Caco-2 (cell line): ENCODE measurements around the gene HHIPL1. TPM values are rescaled to one million over a fixed set of nuclear protein-coding genes. Genes with fewer than 3 reads are reported as not detected.
A peak's percentile ranks its signal among the peaks of the same experiment; 100 is the strongest.

ENCODE experiments used
- BruUV-seq: library from RNA; stranded (reverse); fragments of 400-500 nt; replicated peaks from 2 replicates; lab custom pipeline; 2021; lab: Mats Ljungman, UMichigan
- CTCF ChIA-PET: fragments of 300-600 bp; sonication (Branson Sonifier 250); formaldehyde crosslinking; loops from one replicate; lab custom pipeline; 2022; ENCODE audit warnings: antibody characterized with exemption; lab: Charles Lee
- POLR2A ChIA-PET: fragments of 300-600 bp; sonication (Branson Sonifier 250); formaldehyde crosslinking; loops from one replicate; lab custom pipeline; 2022; ENCODE audit warnings: antibody characterized with exemption; lab: Charles Lee
- DNase-seq, 2 experiments: peaks; one replicate each; pipeline versions ENCODE4 v3.0.0 to v3.0.0-alpha.2; 2020 to 2022
- H3K27me3 ChIP-seq: replicated peaks from 2 replicates; pipeline ENCODE4 v1.6.0; 2011; ENCODE audit warnings: low read length; ENCODE audit not compliant: control insufficient read depth, insufficient read depth
- H3K36me3 ChIP-seq: 2 replicates; pipeline ENCODE4 v1.5.1; 2011; ENCODE audit warnings: low read length; ENCODE audit not compliant: control insufficient read depth, insufficient read depth
- H3K4me1 ChIP-seq: fragments of 250-450 bp; sonication (Bioruptor Pico); 2 replicates; pipeline ENCODE4 v1.5.1; 2020; ENCODE audit warnings: mild to moderate bottlenecking
- H3K4me3 ChIP-seq: 2 replicates; pipeline ENCODE4 v1.5.1; 2011; ENCODE audit warnings: low read depth, mild to moderate bottlenecking, control low read depth, low read length
- H3K9me3 ChIP-seq: fragments of 250-450 bp; sonication (Bioruptor Pico); 2 replicates; pipeline ENCODE4 v1.5.1; 2020; ENCODE audit warnings: mild to moderate bottlenecking, moderate library complexity
- H3K27ac Mint-ChIP-seq: one replicate; pipeline ENCODE4 v1.8.0; 2022; ENCODE audit warnings: mixed read lengths; ENCODE audit not compliant: unreplicated experiment
- H3K27me3 Mint-ChIP-seq: one replicate; pipeline ENCODE4 v1.8.0; 2022; ENCODE audit warnings: mixed read lengths; ENCODE audit not compliant: insufficient read depth, unreplicated experiment
- H3K36me3 Mint-ChIP-seq: one replicate; pipeline ENCODE4 v1.8.0; 2022; ENCODE audit warnings: mild to moderate bottlenecking, mixed read lengths; ENCODE audit not compliant: insufficient read depth, unreplicated experiment
- H3K4me1 Mint-ChIP-seq: one replicate; pipeline ENCODE4 v1.8.0; 2022; ENCODE audit warnings: low read depth, mixed read lengths; ENCODE audit not compliant: unreplicated experiment
- H3K4me3 Mint-ChIP-seq: one replicate; pipeline ENCODE4 v1.8.0; 2022; ENCODE audit warnings: mild to moderate bottlenecking, moderate library complexity, mixed read lengths; ENCODE audit not compliant: unreplicated experiment
- H3K9me3 Mint-ChIP-seq: one replicate; pipeline ENCODE4 v1.8.0; 2022; ENCODE audit warnings: mixed read lengths; ENCODE audit not compliant: unreplicated experiment
- intact Hi-C: fragments of 100-400 bp; cut with micrococcal nuclease; formaldehyde crosslinking; loops from one replicate; pipeline ENCODE4 v1.10.0; 2022; ENCODE audit not compliant: unreplicated experiment
- total RNA-seq: library from RNA; stranded (reverse); gene quantifications from 2 replicates; pipeline ENCODE4 v1.2.3, GENCODE V29; 2022
- TF ChIP-seq, protein P1 (sequence below), 2 experiments: fragments of 200-600 bp in 1 of 2; IDR thresholded peaks; 1 replicate in 1 of 2; 2 replicates in 1 of 2; pipeline versions ENCODE4 v1.5.1 to v1.8.0; 2011 to 2022; ENCODE audit warnings: antibody characterized with exemption in 1 of 2, control low read depth in 1 of 2, inconsistent platforms in 1 of 2, low read depth in 1 of 2, low read length in 1 of 2, mild to moderate bottlenecking in 1 of 2, moderate library complexity in 1 of 2; ENCODE audit not compliant: insufficient read depth in 1 of 2, severe bottlenecking in 1 of 2, unreplicated experiment in 1 of 2

Gene HHIPL1
- total RNA-seq, 1 experiment from 2014 or later, result 2.9 TPM

- Histone ChIP-seq H3K27me3 (no peaks in the 10 kb centered on the region), H3K9me3 (no peaks in the 10 kb centered on the region), H3K36me3 (no peaks in the 10 kb centered on the region), H3K4me1 (peaks cover 10% of the 10 kb centered on the region), H3K4me3 (no peak overlapping the region)
- H3K27ac Mint-ChIP-seq, result no peak overlapping the region
- no TSS peak for BruUV-seq
- peaks cover 6% of the 10 kb centered on the region for H3K36me3 Mint-ChIP-seq
- ChIA-PET POLR2A (no interaction called here), CTCF (no interaction called here)
- intact Hi-C loops, result no loop called here
- no peaks in the 10 kb centered on the region for H3K9me3 Mint-ChIP-seq
- TF ChIP-seq, protein P1, sequence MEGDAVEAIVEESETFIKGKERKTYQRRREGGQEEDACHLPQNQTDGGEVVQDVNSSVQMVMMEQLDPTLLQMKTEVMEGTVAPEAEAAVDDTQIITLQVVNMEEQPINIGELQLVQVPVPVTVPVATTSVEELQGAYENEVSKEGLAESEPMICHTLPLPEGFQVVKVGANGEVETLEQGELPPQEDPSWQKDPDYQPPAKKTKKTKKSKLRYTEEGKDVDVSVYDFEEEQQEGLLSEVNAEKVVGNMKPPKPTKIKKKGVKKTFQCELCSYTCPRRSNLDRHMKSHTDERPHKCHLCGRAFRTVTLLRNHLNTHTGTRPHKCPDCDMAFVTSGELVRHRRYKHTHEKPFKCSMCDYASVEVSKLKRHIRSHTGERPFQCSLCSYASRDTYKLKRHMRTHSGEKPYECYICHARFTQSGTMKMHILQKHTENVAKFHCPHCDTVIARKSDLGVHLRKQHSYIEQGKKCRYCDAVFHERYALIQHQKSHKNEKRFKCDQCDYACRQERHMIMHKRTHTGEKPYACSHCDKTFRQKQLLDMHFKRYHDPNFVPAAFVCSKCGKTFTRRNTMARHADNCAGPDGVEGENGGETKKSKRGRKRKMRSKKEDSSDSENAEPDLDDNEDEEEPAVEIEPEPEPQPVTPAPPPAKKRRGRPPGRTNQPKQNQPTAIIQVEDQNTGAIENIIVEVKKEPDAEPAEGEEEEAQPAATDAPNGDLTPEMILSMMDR (IDR thresholded peaks at IDR 0.05; ENCODE audit: insufficient read depth in 1 of 2, low read depth in 1 of 2, low read length in 1 of 2, severe bottlenecking in 1 of 2, unreplicated experiment in 1 of 2), result no peak
- DNase-seq, result peak in 1 of 2 experiments; percentile 30
- peaks cover 2% of the 10 kb centered on the region for H3K27me3 Mint-ChIP-seq
- no peak overlapping the region for H3K4me3 Mint-ChIP-seq
- no peaks in the 10 kb centered on the region for H3K4me1 Mint-ChIP-seq
Observed at GRCh38 chr14:99727096-99727870, 82.4 kb downstream of the HHIPL1 start.

DNA sequence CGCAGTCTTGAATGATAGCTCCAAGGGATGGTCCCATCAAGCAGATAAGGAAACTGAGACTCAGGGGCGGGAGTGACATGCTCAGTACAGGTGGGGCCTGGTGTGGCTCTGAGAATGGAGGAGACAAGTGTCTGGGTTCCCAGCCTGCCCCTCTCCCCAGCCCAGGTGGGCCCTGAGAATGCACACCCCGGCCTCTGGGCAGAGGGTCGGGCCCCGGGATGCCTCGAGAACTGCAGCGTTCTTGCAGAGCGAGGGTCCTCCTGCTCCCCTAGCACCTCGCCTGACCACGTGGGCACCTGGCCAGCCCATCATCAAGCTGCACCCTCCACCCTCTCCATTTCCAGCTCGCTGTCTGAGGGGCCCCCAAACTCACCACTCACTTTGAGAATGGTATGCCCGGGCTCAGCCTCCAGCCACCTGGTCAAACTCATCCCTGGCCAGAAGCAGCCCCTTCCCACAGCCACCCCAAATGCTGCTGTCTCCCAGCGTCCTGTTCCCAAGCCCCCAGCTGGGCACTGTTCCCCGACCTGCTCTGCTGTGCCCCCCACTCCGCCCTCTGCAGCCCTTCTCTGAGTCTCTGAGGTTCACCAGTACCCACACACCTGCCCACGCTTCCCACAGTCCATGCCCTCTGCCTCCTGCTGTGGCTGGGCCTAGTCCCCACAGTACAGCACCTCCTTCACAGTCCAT, 83.4 kb downstream of the HHIPL1 start:
- Histone ChIP-seq H3K27me3 (no peaks in the 10 kb centered on the region), H3K4me1 (peaks cover 10% of the 10 kb centered on the region), H3K36me3 (no peaks in the 10 kb centered on the region), H3K4me3 (no peak overlapping the region), H3K9me3 (no peaks in the 10 kb centered on the region)
- no peaks in the 10 kb centered on the region for H3K9me3 Mint-ChIP-seq
- no peak overlapping the region for H3K4me3 Mint-ChIP-seq
- BruUV-seq, result no TSS peak
- peak in 1 of 2 experiments; percentile 21 for DNase-seq
- H3K4me1 Mint-ChIP-seq, result no peaks in the 10 kb centered on the region
- intact Hi-C loops, result no loop called here
- H3K27ac Mint-ChIP-seq, result no peak overlapping the region
- ChIA-PET POLR2A (no interaction called here), CTCF (no interaction called here)
- H3K27me3 Mint-ChIP-seq, result no peaks in the 10 kb centered on the region
- TF ChIP-seq, protein P1 (IDR thresholded peaks at IDR 0.05; ENCODE audit: insufficient read depth in 1 of 2, low read depth in 1 of 2, low read length in 1 of 2, severe bottlenecking in 1 of 2, unreplicated experiment in 1 of 2), result no peak
- H3K36me3 Mint-ChIP-seq, result peaks cover 6% of the 10 kb centered on the region

DNA sequence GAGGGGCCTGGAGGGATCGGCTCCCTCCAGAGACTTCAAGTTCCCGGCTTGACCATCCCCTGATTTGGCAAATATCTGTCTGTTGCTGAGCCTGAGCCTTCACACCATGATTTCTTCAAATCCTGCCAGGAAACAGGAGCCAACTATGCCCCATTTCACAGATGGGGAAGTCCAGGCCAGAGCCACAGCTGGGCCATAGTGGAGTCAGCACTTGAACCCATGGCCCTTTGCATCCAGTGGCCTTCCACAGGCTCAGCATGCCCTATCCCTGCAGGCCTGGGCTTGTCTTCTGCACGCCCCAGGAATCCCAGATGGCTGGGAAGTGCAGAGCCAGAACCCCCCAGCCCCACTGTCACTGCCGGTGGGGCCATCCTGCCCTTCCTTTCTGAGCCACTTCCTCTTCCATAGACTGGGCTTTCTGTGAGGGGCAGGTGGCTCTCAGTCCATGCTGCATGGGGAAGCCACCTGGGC, 84.1 kb downstream of the HHIPL1 start:
- Mint-ChIP-seq H3K27me3 (no peaks in the 10 kb centered on the region), H3K4me3 (no peak overlapping the region), H3K4me1 (no peaks in the 10 kb centered on the region), H3K27ac (no peak overlapping the region), H3K36me3 (peaks cover 6% of the 10 kb centered on the region), H3K9me3 (no peaks in the 10 kb centered on the region)
- H3K4me3 ChIP-seq, result no peak overlapping the region
- no peaks in the 10 kb centered on the region for H3K9me3 ChIP-seq
- TF ChIP-seq, protein P1 (IDR thresholded peaks at IDR 0.05; ENCODE audit: insufficient read depth in 1 of 2, low read depth in 1 of 2, low read length in 1 of 2, severe bottlenecking in 1 of 2, unreplicated experiment in 1 of 2), result no peak
- peaks cover 10% of the 10 kb centered on the region for H3K4me1 ChIP-seq
- no peaks in the 10 kb centered on the region for H3K27me3 ChIP-seq
- ChIA-PET POLR2A (no interaction called here), CTCF (no interaction called here)
- H3K36me3 ChIP-seq, result no peaks in the 10 kb centered on the region
- DNase-seq, result peak in 1 of 2 experiments; percentile 29
- intact Hi-C loops, result no loop called here
- BruUV-seq, result no TSS peak

Other genes with a start within 250 kb of the HHIPL1 start
- 74.3 and 76.2 TPM in 2 replicates for gene SETD3, start 164.3 kb upstream of the HHIPL1 start, total RNA-seq
- 95.4 and 104 TPM in 2 replicates for gene CCNK, start 163.7 kb upstream of the HHIPL1 start, total RNA-seq
- gene CCDC85C, start 40.9 kb upstream of the HHIPL1 start, total RNA-seq, result 69.1 and 76.2 TPM in 2 replicates
- 0.05 and 0.09 TPM in 2 replicates for gene CYP46A1, start 39.2 kb downstream of the HHIPL1 start, total RNA-seq
- gene EML1, start 148.3 kb downstream of the HHIPL1 start, total RNA-seq, result 5.9 and 7.2 TPM in 2 replicates